AG10803 (cell line): Measurements from ENCODE around the gene PITRM1.

Source experiments
- DNase-seq: peaks from one replicate; pipeline ENCODE4 v3.0.0; 2010; ENCODE audit warnings: low read depth
- H3K4me3 ChIP-seq: 2 replicates; pipeline ENCODE4 v1.5.1; 2011; ENCODE audit warnings: mild to moderate bottlenecking, low read length, control low read depth
- CTCF ChIP-seq: conservative IDR thresholded peaks from 2 replicates; pipeline ENCODE4 v1.5.1; 2011; ENCODE audit warnings: mild to moderate bottlenecking, low read length, control low read depth, inconsistent platforms

The PITRM1 gene

GRCh38 chr10:3104251-3104918 is 68.2 kb downstream of the PITRM1 start:
- no peak overlapping the region for H3K4me3 ChIP-seq
- no peak for DNase-seq
- no peak for TF ChIP-seq CTCF

- DNase-seq: no peak
- no peak for TF ChIP-seq CTCF
- H3K4me3 ChIP-seq: no peak overlapping the region
These were observed 68.9 kb downstream of the PITRM1 start for GRCh38 chr10:3103646-3104045.

- no peak for TF ChIP-seq CTCF
- DNase-seq: peak; percentile 34
- no peak overlapping the region for H3K4me3 ChIP-seq
These were observed 69.7 kb downstream of the PITRM1 start for GRCh38 chr10:3102720-3103427.

GRCh38 chr10:3100856-3101640 is 71.5 kb downstream of the PITRM1 start:
- no peak for TF ChIP-seq CTCF
- DNase-seq: no peak
- H3K4me3 ChIP-seq: no peak overlapping the region

GRCh38 chr10:3100093-3100792 is 72.3 kb downstream of the PITRM1 start:
- H3K4me3 ChIP-seq: no peak overlapping the region
- no peak for TF ChIP-seq CTCF
- no peak for DNase-seq

- TF ChIP-seq CTCF: no peak
- H3K4me3 ChIP-seq: no peak overlapping the region
- peak; percentile 88 for DNase-seq
These were observed 73.1 kb downstream of the PITRM1 start for GRCh38 chr10:3099291-3100092.
